Endothelial cell of umbilical vein (primary cell): ENCODE measurements around the gene WDR47. TPM values are rescaled to one million over a fixed set of nuclear protein-coding genes. Genes with fewer than 3 reads are reported as not detected.

Experiments used
- BruUV-seq: library from RNA; stranded (reverse); fragments of 400-500 nt; replicated peaks from 2 replicates; lab custom pipeline; 2021; lab: Mats Ljungman, UMichigan
- CTCF ChIA-PET: fragments of 300-600, 350-600 bp; sonication (Branson Sonifier 250); formaldehyde crosslinking; loops from one replicate; lab custom pipeline; 2021; ENCODE audit warnings: antibody characterized with exemption, inconsistent platforms; lab: Charles Lee
- POLR2A ChIA-PET: fragments of 300-600, 350-600 bp; sonication (Branson Sonifier 250); formaldehyde crosslinking; loops from one replicate; lab custom pipeline; 2021; ENCODE audit warnings: antibody characterized with exemption, inconsistent platforms; lab: Charles Lee
- DNase-seq: peaks from one replicate; pipeline ENCODE4 v3.0.0-alpha.2; 2011; ENCODE audit warnings: low read depth, low spot score
- FAIRE-seq: peaks from 2 replicates; lab custom pipeline; 2011; peaks lifted over from hg19 to GRCh38; lab: Jason Lieb, UNC
- H2AFZ ChIP-seq: 2 replicates; pipeline ENCODE4 v1.6.0; 2012; ENCODE audit warnings: low read depth, low read length, control low read depth, inconsistent platforms
- H3K27ac ChIP-seq: 2 replicates; pipeline ENCODE4 v1.5.1; 2011; ENCODE audit warnings: low read depth, mild to moderate bottlenecking, control low read depth, low read length, moderate library complexity; ENCODE audit not compliant: insufficient read depth
- H3K27me3 ChIP-seq, 2 experiments: 2 replicates each; pipeline versions ENCODE4 v1.6.0 to v1.6.1; 2011; ENCODE audit warnings: low read length in 2 of 2, mixed read lengths in 1 of 2; ENCODE audit not compliant: control insufficient read depth in 2 of 2, insufficient read depth in 2 of 2
- H3K36me3 ChIP-seq, 2 experiments: 2 replicates in 1 of 2; 3 replicates in 1 of 2; pipeline ENCODE4 v1.5.1; 2011; ENCODE audit warnings: low read length in 2 of 2, mild to moderate bottlenecking in 1 of 2, moderate library complexity in 1 of 2; ENCODE audit not compliant: control insufficient read depth in 2 of 2, insufficient read depth in 2 of 2; ENCODE audit errors: extremely low read depth in 1 of 2
- H3K4me1 ChIP-seq: 3 replicates; pipeline ENCODE4 v1.5.1; 2011; ENCODE audit warnings: mild to moderate bottlenecking, low read length; ENCODE audit not compliant: control insufficient read depth, insufficient read depth; ENCODE audit errors: extremely low read depth
- H3K4me2 ChIP-seq: 2 replicates; pipeline ENCODE4 v1.6.1; 2011; ENCODE audit warnings: low read length, control low read depth, mixed read lengths; ENCODE audit not compliant: insufficient read depth
- H3K4me3 ChIP-seq, 3 experiments: fragments of 200-600 bp in 1 of 3; sonication (generic), shearing (Covaris generic) in 1 of 3; replicated peaks in 1 of 3; 2 replicates each; pipeline ENCODE4 v1.5.1; 2011 to 2016; ENCODE audit warnings: control low read depth in 3 of 3, low read length in 3 of 3, mild to moderate bottlenecking in 2 of 3, inconsistent platforms in 1 of 3, low read depth in 1 of 3, moderate library complexity in 1 of 3; ENCODE audit not compliant: insufficient read depth in 1 of 3
- H3K79me2 ChIP-seq: 2 replicates; pipeline ENCODE4 v1.6.0; 2012; ENCODE audit warnings: low read length, inconsistent platforms; ENCODE audit not compliant: control insufficient read depth, insufficient read depth
- H3K9ac ChIP-seq: replicated peaks from 2 replicates; pipeline ENCODE3; 2011; ENCODE audit warnings: low read length, control low read depth; ENCODE audit not compliant: insufficient read depth; ENCODE audit errors: extremely low read depth
- H3K9me1 ChIP-seq: replicated peaks from 3 replicates; pipeline ENCODE4 v1.6.0; 2011; ENCODE audit warnings: mild to moderate bottlenecking, low read length; ENCODE audit not compliant: control insufficient read depth, insufficient read depth; ENCODE audit errors: extremely low read depth
- H3K9me3 ChIP-seq: replicated peaks from 2 replicates; pipeline ENCODE4 v1.5.1; 2012; ENCODE audit warnings: low read length, inconsistent platforms; ENCODE audit not compliant: control insufficient read depth, insufficient read depth
- H4K20me1 ChIP-seq: replicated peaks from 2 replicates; pipeline ENCODE3; 2011; ENCODE audit warnings: mild to moderate bottlenecking, low read length; ENCODE audit not compliant: control insufficient read depth, insufficient read depth; ENCODE audit errors: extremely low read depth
- POLR2A ChIP-seq: IDR thresholded peaks from 2 replicates; pipeline ENCODE4 v1.6.1; 2012; ENCODE audit warnings: low read depth, mild to moderate bottlenecking, control low read depth, low read length
- dilution Hi-C: fragments of 300-500 bp; cut with MboI; formaldehyde crosslinking; loops from one replicate; pipeline ENCODE4 v1.15.0; 2019; ENCODE audit warnings: low sequenced_read_pairs; ENCODE audit not compliant: extremely low pct_ligation_motif_present
- intact Hi-C: fragments of 100-400 bp; cut with micrococcal nuclease; formaldehyde crosslinking; loops from one replicate; pipeline ENCODE4 v1.10.0; 2022
- polyA plus RNA-seq, 4 experiments: library from polyadenylated mRNA; depleted of rRNA in 3 of 4; stranded (reverse) in 3 of 4; unstranded in 1 of 4; fragments of >200 nt; gene quantifications; 2 replicates each; pipeline versions ENCODE4 v1.2.1 to v1.2.3, GENCODE V29; 2011 to 2012; ENCODE audit warnings: missing spikeins in 1 of 4
- total RNA-seq: library from RNA; stranded (reverse); gene quantifications from 2 replicates; pipeline ENCODE4 v1.2.3, GENCODE V29; 2021
- TF ChIP-seq, protein P1 (sequence below), 2 donors: IDR thresholded peaks; 1 replicate in 1 of 2; 2 replicates in 1 of 2; pipeline ENCODE4 v1.5.1; 2011; ENCODE audit warnings: low read length in 2 of 2, mild to moderate bottlenecking in 2 of 2, moderate library complexity in 2 of 2, control low read depth in 1 of 2, inconsistent platforms in 1 of 2, low read depth in 1 of 2; ENCODE audit not compliant: insufficient read depth in 1 of 2; ENCODE audit errors: extremely low read depth in 1 of 2

Gene WDR47
- total and polyA plus RNA-seq, 2 donors (not counting 3 experiments of a cell fraction or from before 2014, with no cell fraction given), result 9.1 to 19.0 TPM

DNA sequence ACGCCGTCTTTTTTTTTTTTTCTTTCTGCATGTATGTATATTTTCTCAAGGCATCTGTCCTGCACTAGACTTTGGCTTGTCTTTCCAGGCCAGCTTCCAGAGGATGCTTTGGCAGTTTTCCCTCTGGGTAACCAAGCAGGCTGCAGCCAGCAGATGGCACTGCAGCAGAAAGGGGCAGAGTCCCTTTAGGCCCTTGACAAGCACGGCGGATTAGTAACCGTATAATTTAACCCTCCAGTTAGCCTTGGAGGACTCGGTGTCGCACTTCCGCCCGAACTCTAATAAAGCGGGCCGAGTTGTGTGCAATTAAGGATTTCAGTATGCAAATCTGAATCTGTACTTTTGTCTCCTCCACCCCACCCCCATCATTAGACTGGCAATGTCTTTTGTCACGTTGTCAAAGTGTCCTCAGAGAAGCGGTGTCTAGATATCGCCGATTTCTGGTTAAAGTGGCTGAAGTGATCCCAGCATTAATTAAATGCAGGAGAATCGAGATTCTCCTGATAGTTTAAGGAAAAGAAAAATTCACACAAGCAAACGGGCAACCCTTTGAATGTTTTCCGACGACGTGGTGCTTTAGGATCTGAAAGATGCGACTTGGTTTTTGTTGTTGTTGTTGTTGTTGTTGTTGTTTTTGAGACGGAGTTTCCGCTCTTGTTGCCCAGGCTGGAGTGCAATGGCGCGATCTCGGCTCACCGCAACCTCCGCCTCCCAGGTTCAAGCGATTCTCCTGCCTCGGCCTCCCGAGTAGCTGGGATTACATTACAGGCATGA lies 47.5 kb upstream of the WDR47 start:
- ChIA-PET POLR2A (interaction anchor here (0.9 to 1.0 kb wide), 2 partner anchors 11 kb away, joined by 3 to 7 read pairs; no protein-coding TSS in a partner anchor), CTCF (interaction anchor here (0.6 to 3.0 kb wide), 12 partner anchors 10 to 443 kb away, joined by 3 to 35 read pairs (median 5); partner anchors contain the start of genes ELAPOR1, SARS1 and WDR47)
- FAIRE-seq, result peak; percentile 15
- no peak for TF ChIP-seq POLR2A
- TF ChIP-seq, protein P1, sequence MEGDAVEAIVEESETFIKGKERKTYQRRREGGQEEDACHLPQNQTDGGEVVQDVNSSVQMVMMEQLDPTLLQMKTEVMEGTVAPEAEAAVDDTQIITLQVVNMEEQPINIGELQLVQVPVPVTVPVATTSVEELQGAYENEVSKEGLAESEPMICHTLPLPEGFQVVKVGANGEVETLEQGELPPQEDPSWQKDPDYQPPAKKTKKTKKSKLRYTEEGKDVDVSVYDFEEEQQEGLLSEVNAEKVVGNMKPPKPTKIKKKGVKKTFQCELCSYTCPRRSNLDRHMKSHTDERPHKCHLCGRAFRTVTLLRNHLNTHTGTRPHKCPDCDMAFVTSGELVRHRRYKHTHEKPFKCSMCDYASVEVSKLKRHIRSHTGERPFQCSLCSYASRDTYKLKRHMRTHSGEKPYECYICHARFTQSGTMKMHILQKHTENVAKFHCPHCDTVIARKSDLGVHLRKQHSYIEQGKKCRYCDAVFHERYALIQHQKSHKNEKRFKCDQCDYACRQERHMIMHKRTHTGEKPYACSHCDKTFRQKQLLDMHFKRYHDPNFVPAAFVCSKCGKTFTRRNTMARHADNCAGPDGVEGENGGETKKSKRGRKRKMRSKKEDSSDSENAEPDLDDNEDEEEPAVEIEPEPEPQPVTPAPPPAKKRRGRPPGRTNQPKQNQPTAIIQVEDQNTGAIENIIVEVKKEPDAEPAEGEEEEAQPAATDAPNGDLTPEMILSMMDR (IDR thresholded peaks at IDR 0.05; ENCODE audit: extremely low read depth in 1 of 2, insufficient read depth in 1 of 2, low read depth in 1 of 2, low read length in 2 of 2), result peak; percentile 68 to 73
- dilution Hi-C loops (no loop called here), intact Hi-C loops (loop anchor here (1.0 to 10.0 kb wide), 5 partner anchors 9 to 945 kb away; partner anchors contain the start of genes STRIP1, TAF13 and WDR47)
- Histone ChIP-seq H3K27ac (no peak overlapping the region), H3K9ac (no peak overlapping the region), H3K36me3 (peaks cover 0 to 3% of the 10 kb centered on the region in 2 experiments), H3K4me3 (peak overlapping the region in 2 of 3 experiments; percentile 18 to 97), H4K20me1 (no peaks in the 10 kb centered on the region), H3K9me1 (no peaks in the 10 kb centered on the region), H3K9me3 (no peaks in the 10 kb centered on the region), H3K4me2 (peak overlapping the region; percentile 47), H3K79me2 (peaks cover 22% of the 10 kb centered on the region), H2AFZ (peak overlapping the region; percentile 6), H3K4me1 (peaks cover 13% of the 10 kb centered on the region), H3K27me3 (no peaks in the 10 kb centered on the region)
- no TSS peak for BruUV-seq
- DNase-seq, result peak; percentile 58
